ENCODE measurements around the gene ATG14.

DNA sequence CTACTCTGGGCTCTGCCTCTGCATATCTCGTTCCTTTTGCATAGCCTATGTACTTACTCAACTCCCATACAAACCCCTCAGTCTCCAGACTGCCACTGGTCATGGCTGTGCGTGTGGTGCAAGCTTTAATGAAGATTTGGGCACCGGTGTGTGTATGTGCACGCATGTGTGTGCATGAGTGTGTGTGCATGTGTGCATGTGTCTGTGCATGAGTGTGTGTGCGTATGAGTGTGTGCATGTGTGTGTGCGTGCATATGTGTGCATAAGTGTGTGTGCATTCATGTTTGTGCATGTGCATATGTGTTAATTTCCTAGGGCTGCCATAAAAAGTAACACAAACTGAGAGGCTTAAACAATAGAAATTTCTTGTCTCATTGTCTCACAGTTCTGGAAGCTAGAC lies 45.9 kb upstream of the ATG14 start:
- TF ChIP-seq POLR2A (IDR thresholded peaks at IDR 0.05) = no peak
- TF ChIP-seq, protein P1, sequence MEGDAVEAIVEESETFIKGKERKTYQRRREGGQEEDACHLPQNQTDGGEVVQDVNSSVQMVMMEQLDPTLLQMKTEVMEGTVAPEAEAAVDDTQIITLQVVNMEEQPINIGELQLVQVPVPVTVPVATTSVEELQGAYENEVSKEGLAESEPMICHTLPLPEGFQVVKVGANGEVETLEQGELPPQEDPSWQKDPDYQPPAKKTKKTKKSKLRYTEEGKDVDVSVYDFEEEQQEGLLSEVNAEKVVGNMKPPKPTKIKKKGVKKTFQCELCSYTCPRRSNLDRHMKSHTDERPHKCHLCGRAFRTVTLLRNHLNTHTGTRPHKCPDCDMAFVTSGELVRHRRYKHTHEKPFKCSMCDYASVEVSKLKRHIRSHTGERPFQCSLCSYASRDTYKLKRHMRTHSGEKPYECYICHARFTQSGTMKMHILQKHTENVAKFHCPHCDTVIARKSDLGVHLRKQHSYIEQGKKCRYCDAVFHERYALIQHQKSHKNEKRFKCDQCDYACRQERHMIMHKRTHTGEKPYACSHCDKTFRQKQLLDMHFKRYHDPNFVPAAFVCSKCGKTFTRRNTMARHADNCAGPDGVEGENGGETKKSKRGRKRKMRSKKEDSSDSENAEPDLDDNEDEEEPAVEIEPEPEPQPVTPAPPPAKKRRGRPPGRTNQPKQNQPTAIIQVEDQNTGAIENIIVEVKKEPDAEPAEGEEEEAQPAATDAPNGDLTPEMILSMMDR (IDR thresholded peaks at IDR 0.05) = no peak

All from Peyer's patch (tissue), 4 donors.